Ascending aorta (tissue), 2 donors: ENCODE results near the gene LPCAT2. TPM values are rescaled to one million over a fixed set of nuclear protein-coding genes. Genes with fewer than 3 reads are reported as not detected.

ENCODE experiments used
- DNase-seq, 2 donors: peaks; one replicate each; pipeline ENCODE4 v3.0.0-alpha.2; 2019; ENCODE audit warnings: low spot score in 2 of 2
- H3K27ac ChIP-seq, 2 donors: fragments of 200-600 bp; sonication (generic); one replicate each; pipeline ENCODE4 v1.5.1; 2016 to 2017; ENCODE audit warnings: mild to moderate bottlenecking in 1 of 2
- H3K27me3 ChIP-seq: fragments of 200-600 bp; sonication (generic); one replicate; pipeline ENCODE4 v1.5.1; 2017
- H3K36me3 ChIP-seq, 2 donors: fragments of 200-600 bp; sonication (generic); one replicate each; pipeline ENCODE4 v1.5.1; 2016
- H3K4me1 ChIP-seq, 2 donors: fragments of 200-600 bp; sonication (generic); one replicate each; pipeline ENCODE4 v1.5.1; 2016 to 2017; ENCODE audit warnings: mild to moderate bottlenecking in 1 of 2
- H3K4me3 ChIP-seq, 2 donors: fragments of 200-600 bp; sonication (generic); one replicate each; pipeline ENCODE4 v1.5.1; 2016 to 2017; ENCODE audit warnings: mild to moderate bottlenecking in 1 of 2
- H3K9me3 ChIP-seq, 2 donors: fragments of 200-600 bp; sonication (generic); one replicate each; pipeline ENCODE4 v1.5.1; 2016
- intact Hi-C: fragments of 100-400 bp; cut with DNase I; formaldehyde crosslinking; loops from one replicate; pipeline ENCODE4 v1.15.1; 2023
- total RNA-seq: library from RNA; depleted of rRNA; stranded (reverse); fragments of >200 nt; gene quantifications from one replicate; pipeline ENCODE4 v1.1.0, GENCODE V29; 2016
- TF ChIP-seq, protein P1 (sequence below), 3 experiments: fragments of 200-600 bp in 2 of 3; fragments of 450-650 bp in 1 of 3; sonication (generic) in 2 of 3; IDR thresholded peaks; one replicate each; pipeline ENCODE4 v1.5.1; 2016 to 2019; ENCODE audit warnings: antibody characterized with exemption in 3 of 3, mild to moderate bottlenecking in 1 of 3, moderate library complexity in 1 of 3

Gene LPCAT2
- total RNA-seq, 1 donor from 2014 or later, result 44.2 TPM

DNA sequence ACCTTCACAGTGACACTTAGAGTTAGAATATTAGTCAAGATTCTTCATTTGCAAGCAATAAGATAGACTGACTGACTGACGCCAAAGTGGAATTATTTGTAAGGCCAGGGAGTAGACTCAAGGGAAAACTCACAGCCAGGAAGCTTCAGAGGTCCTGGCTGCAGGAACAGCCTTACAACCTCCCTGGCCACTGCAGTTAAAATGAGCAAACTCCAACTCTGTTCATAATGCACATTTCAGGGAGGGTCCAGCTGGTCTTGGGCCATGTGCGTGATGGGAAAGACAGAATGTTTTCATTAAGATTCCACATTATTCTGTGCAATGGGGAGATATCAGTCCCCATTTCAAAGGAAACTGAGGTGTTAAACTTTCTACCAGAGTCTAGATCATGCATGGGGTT, 67.5 kb downstream of the LPCAT2 start:
- H3K9me3 ChIP-seq, result no peaks in the 10 kb centered on the region
- H3K27ac ChIP-seq, result no peak overlapping the region
- peaks cover 4 to 20% of the 10 kb centered on the region in 2 donors for H3K36me3 ChIP-seq
- TF ChIP-seq, protein P1, sequence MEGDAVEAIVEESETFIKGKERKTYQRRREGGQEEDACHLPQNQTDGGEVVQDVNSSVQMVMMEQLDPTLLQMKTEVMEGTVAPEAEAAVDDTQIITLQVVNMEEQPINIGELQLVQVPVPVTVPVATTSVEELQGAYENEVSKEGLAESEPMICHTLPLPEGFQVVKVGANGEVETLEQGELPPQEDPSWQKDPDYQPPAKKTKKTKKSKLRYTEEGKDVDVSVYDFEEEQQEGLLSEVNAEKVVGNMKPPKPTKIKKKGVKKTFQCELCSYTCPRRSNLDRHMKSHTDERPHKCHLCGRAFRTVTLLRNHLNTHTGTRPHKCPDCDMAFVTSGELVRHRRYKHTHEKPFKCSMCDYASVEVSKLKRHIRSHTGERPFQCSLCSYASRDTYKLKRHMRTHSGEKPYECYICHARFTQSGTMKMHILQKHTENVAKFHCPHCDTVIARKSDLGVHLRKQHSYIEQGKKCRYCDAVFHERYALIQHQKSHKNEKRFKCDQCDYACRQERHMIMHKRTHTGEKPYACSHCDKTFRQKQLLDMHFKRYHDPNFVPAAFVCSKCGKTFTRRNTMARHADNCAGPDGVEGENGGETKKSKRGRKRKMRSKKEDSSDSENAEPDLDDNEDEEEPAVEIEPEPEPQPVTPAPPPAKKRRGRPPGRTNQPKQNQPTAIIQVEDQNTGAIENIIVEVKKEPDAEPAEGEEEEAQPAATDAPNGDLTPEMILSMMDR (IDR thresholded peaks at IDR 0.05), result no peak
- no peaks in the 10 kb centered on the region for H3K27me3 ChIP-seq
- no peaks in the 10 kb centered on the region for H3K4me1 ChIP-seq
- H3K4me3 ChIP-seq, result no peak overlapping the region
- DNase-seq, result no peak
- intact Hi-C loops, result no loop called here

DNA sequence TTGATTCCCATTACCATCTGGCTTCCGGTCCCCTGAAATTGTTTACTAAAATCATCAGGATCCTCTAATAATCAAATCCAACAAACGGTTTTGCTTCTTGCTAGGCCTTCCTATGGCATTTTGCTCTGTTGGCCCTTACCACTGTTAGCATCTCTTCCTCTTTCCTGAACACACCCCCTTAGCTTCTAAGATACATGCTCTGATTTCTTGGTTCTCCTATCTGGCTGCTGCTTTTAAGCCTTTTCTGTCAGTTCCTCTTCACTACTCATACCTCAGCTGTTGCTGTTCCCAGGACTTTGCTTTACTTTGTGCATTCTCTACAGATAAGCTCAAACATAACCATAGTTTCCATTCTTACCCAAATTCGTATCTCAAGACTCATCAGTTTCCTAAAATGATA, 69.0 kb downstream of the LPCAT2 start:
- Histone ChIP-seq H3K9me3 (no peaks in the 10 kb centered on the region), H3K4me3 (no peak overlapping the region), H3K36me3 (peaks cover 4 to 24% of the 10 kb centered on the region in 2 donors), H3K27me3 (no peaks in the 10 kb centered on the region), H3K27ac (no peak overlapping the region), H3K4me1 (no peaks in the 10 kb centered on the region)
- intact Hi-C loops, result no loop called here
- TF ChIP-seq, protein P1 (IDR thresholded peaks at IDR 0.05), result no peak
- DNase-seq, result no peak

DNA sequence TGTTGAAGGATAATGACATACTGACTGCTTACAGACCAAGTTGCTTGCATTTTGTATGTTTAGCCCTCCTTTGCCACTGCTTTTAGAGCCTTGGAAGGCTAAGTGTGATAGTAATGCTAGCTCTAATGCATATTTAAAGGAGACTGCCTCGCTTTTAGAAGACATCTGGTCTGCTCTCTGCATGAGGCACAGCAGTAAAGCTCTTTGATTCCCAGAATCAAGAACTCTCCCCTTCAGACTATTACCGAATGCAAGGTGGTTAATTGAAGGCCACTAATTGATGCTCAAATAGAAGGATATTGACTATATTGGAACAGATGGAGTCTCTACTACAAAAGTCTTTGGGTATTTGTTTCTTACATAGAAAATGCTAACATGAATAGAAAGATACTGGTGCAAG, 76.8 kb downstream of the LPCAT2 start:
- Histone ChIP-seq H3K4me1 (no peaks in the 10 kb centered on the region), H3K27me3 (no peaks in the 10 kb centered on the region), H3K27ac (no peak overlapping the region), H3K9me3 (no peaks in the 10 kb centered on the region), H3K36me3 (peaks cover 0 to 7% of the 10 kb centered on the region in 2 donors), H3K4me3 (no peak overlapping the region)
- no peak for DNase-seq
- TF ChIP-seq, protein P1 (IDR thresholded peaks at IDR 0.05), result no peak
- intact Hi-C loops, result no loop called here

DNA sequence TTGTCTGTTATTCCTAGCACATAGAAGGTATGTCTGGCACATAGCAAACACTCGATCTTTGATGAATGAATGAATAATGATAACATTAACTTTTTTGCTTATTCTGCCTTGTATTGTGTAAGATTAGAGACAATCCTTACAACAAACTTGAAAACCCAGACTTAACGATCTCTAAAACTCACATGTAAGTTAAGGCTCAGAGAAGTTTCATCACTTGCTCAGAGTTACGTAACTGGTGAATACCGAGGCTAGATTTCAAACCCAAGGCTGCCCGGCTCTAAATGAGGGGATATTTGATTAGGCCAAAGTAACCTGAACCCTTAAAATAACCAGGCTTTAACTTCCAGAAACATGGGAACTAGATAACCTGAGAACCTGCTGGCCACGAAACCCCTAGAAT, 79.9 kb downstream of the LPCAT2 start:
- DNase-seq, result no peak
- Histone ChIP-seq H3K36me3 (no peaks in the 10 kb centered on the region), H3K27ac (no peak overlapping the region), H3K9me3 (no peaks in the 10 kb centered on the region), H3K4me1 (no peaks in the 10 kb centered on the region), H3K4me3 (no peak overlapping the region), H3K27me3 (no peaks in the 10 kb centered on the region)
- intact Hi-C loops, result no loop called here
- TF ChIP-seq, protein P1 (IDR thresholded peaks at IDR 0.05), result no peak

DNA sequence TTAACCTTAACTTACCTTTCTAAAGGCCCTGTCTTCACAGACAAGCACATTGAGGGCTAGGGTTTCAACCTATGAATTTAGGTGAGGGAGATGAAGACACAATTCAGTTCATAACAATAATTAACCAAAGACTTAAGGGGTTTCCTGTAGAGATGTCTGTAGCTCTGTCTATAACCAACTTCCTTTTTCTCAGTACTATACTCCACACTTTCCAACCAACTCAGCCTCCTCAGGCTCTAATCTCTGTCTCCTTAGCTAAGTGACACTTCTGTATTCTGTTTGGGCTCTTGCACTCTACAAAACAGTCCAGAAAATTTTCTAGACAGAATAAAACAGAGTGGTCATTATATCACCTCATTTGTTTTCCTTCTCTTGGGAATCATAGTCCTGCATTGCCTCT, 83.4 kb downstream of the LPCAT2 start:
- no peaks in the 10 kb centered on the region for H3K27me3 ChIP-seq
- H3K27ac ChIP-seq, result no peak overlapping the region
- no peak for DNase-seq
- H3K4me1 ChIP-seq, result no peaks in the 10 kb centered on the region
- H3K36me3 ChIP-seq, result no peaks in the 10 kb centered on the region
- H3K4me3 ChIP-seq, result no peak overlapping the region
- TF ChIP-seq, protein P1 (IDR thresholded peaks at IDR 0.05), result no peak
- intact Hi-C loops, result no loop called here
- no peaks in the 10 kb centered on the region for H3K9me3 ChIP-seq

DNA sequence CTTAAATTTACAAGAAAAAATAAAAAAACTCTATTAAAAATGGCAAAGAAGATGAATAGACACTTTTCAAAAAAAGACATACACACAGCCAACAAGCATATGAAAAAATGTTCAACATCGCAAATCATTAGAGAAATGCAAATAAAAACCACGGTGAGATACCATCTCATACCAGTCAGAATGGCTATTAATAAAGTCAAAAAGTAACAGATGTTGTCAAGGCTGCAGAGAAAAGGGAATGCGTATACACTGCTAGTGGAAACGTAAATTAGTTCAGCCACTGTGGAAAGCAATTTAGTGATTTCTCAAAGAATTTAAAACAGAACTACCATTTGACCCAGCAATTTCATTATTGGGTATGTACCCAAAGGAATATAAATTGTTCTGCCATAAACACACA, 89.1 kb downstream of the LPCAT2 start:
- intact Hi-C loops, result no loop called here
- no peaks in the 10 kb centered on the region for H3K9me3 ChIP-seq
- H3K27me3 ChIP-seq, result no peaks in the 10 kb centered on the region
- H3K4me1 ChIP-seq, result no peaks in the 10 kb centered on the region
- H3K36me3 ChIP-seq, result no peaks in the 10 kb centered on the region
- no peak overlapping the region for H3K27ac ChIP-seq
- no peak overlapping the region for H3K4me3 ChIP-seq
- no peak for DNase-seq
- TF ChIP-seq, protein P1 (IDR thresholded peaks at IDR 0.05), result no peak
